Measurements from ENCODE around the gene RNF208.

- no peak for TF ChIP-seq HOXA7 (CRISPR knock-in tag; IDR thresholded peaks at IDR 0.05)
- TF ChIP-seq RFX5 (IDR thresholded peaks at IDR 0.05) = no peak
- no peak for TF ChIP-seq CTCF (IDR thresholded peaks at IDR 0.05)
- TF ChIP-seq POLR2A (IDR thresholded peaks at IDR 0.05; ENCODE audit: low read length) = no peak
- TF ChIP-seq PHF8 (IDR thresholded peaks at IDR 0.05; ENCODE audit: borderline replicate concordance, low read depth) = no peak
- no peak for TF ChIP-seq MAX (IDR thresholded peaks at IDR 0.05)
- no peak for TF ChIP-seq RAD21 (conservative IDR thresholded peaks at IDR 0.05 in 1 of 2, IDR thresholded peaks at IDR 0.05 in 1 of 2)
- no peak for TF ChIP-seq BCL3 (IDR thresholded peaks at IDR 0.05)
- no peak for TF ChIP-seq FOSL2 (IDR thresholded peaks at IDR 0.05)
- no peak for TF ChIP-seq FOSL2 (CRISPR knock-in tag; IDR thresholded peaks at IDR 0.05)
- TF ChIP-seq EP300 (IDR thresholded peaks at IDR 0.05) = no peak
Observed at GRCh38 chr9:137264067-137264466, 42.0 kb upstream of the RNF208 start.
